H9 (cell line): ENCODE measurements around the gene SPATS1. TPM values are rescaled to one million over a fixed set of nuclear protein-coding genes. Genes with fewer than 3 reads are reported as not detected.

ENCODE experiments used
- DNase-seq: peaks from one replicate; pipeline ENCODE4 v3.0.0-alpha.2; 2017
- H2AFZ ChIP-seq: one replicate; pipeline ENCODE4 v1.6.1; 2013; ENCODE audit warnings: mild to moderate bottlenecking, low read length, control low read depth, moderate library complexity
- H2AK5ac ChIP-seq: 2 replicates; pipeline ENCODE4 v1.6.1; 2013; ENCODE audit warnings: low read length, control low read depth, mixed read lengths; ENCODE audit not compliant: insufficient read length
- H2BK120ac ChIP-seq: one replicate; pipeline ENCODE4 v1.6.1; 2013; ENCODE audit warnings: low read depth, mild to moderate bottlenecking, low read length, control low read depth, inconsistent platforms; ENCODE audit not compliant: poor library complexity, severe bottlenecking
- H2BK12ac ChIP-seq: 2 replicates; pipeline ENCODE4 v1.6.1; 2013; ENCODE audit warnings: low read length, control low read depth, mixed read lengths, low read depth; ENCODE audit not compliant: insufficient read length
- H2BK15ac ChIP-seq: 2 replicates; pipeline ENCODE4 v1.6.1; 2013; ENCODE audit warnings: low read depth, low read length, control low read depth
- H2BK20ac ChIP-seq: one replicate; pipeline ENCODE4 v1.6.1; 2013; ENCODE audit warnings: low read depth, mild to moderate bottlenecking, low read length, control low read depth, inconsistent platforms; ENCODE audit not compliant: poor library complexity, severe bottlenecking
- H2BK5ac ChIP-seq: 2 replicates; pipeline ENCODE4 v1.6.1; 2013; ENCODE audit warnings: low read length, control low read depth, mixed read lengths; ENCODE audit not compliant: insufficient read length
- H3K14ac ChIP-seq: 2 replicates; pipeline ENCODE4 v1.6.1; 2013; ENCODE audit warnings: low read length, control low read depth; ENCODE audit not compliant: insufficient read depth
- H3K18ac ChIP-seq: 2 replicates; pipeline ENCODE4 v1.6.1; 2013; ENCODE audit warnings: low read depth, mild to moderate bottlenecking, mixed read lengths, low read length, control low read depth; ENCODE audit not compliant: insufficient read length
- H3K23ac ChIP-seq: 2 replicates; pipeline ENCODE4 v1.6.1; 2013; ENCODE audit warnings: low read length, control low read depth, mixed read lengths, low read depth; ENCODE audit not compliant: insufficient read length
- H3K23me2 ChIP-seq: 2 replicates; pipeline ENCODE4 v1.6.1; 2013; ENCODE audit warnings: low read depth, mild to moderate bottlenecking, mixed read lengths, low read length, control low read depth; ENCODE audit not compliant: insufficient read length, poor library complexity, severe bottlenecking
- H3K27ac ChIP-seq: 2 replicates; pipeline ENCODE4 v1.5.1; 2013; ENCODE audit warnings: low read length, control low read depth, mixed read lengths, low read depth; ENCODE audit not compliant: insufficient read length
- H3K27me3 ChIP-seq: 2 replicates; pipeline ENCODE4 v1.6.1; 2013; ENCODE audit warnings: low read length, control low read depth, inconsistent platforms; ENCODE audit not compliant: insufficient read depth
- H3K4ac ChIP-seq: 2 replicates; pipeline ENCODE4 v1.6.1; 2013; ENCODE audit warnings: low read depth, mild to moderate bottlenecking, control low read depth, inconsistent platforms, low read length, moderate library complexity
- H3K4me1 ChIP-seq: 2 replicates; pipeline ENCODE4 v1.6.1; 2013; ENCODE audit warnings: low read length, control low read depth, inconsistent platforms; ENCODE audit not compliant: insufficient read depth
- H3K4me2 ChIP-seq: 2 replicates; pipeline ENCODE4 v1.6.1; 2013; ENCODE audit warnings: low read length, control low read depth, mixed read lengths; ENCODE audit not compliant: insufficient read length, insufficient read depth
- H3K56ac ChIP-seq: 2 replicates; pipeline ENCODE4 v1.6.1; 2013; ENCODE audit warnings: low read depth, mild to moderate bottlenecking, mixed read lengths, low read length, control low read depth; ENCODE audit not compliant: insufficient read length
- H3K79me1 ChIP-seq: 2 replicates; pipeline ENCODE4 v1.6.1; 2013; ENCODE audit warnings: low read depth, mild to moderate bottlenecking, moderate library complexity, low read length, control low read depth, inconsistent platforms; ENCODE audit not compliant: insufficient read depth, poor library complexity, severe bottlenecking
- H3K79me2 ChIP-seq: 2 replicates; pipeline ENCODE4 v1.6.1; 2013; ENCODE audit warnings: low read length, control low read depth, inconsistent platforms; ENCODE audit not compliant: insufficient read depth
- H3K9ac ChIP-seq: 2 replicates; pipeline ENCODE4 v1.6.1; 2013; ENCODE audit warnings: low read length, control low read depth, mixed read lengths; ENCODE audit not compliant: insufficient read length; ENCODE audit errors: extremely low read depth
- H3K9me3 ChIP-seq: one replicate; pipeline ENCODE4 v1.6.1; 2013; ENCODE audit warnings: low read depth, low read length, inconsistent platforms; ENCODE audit not compliant: control insufficient read depth
- H3T11ph ChIP-seq: one replicate; pipeline ENCODE4 v1.6.1; 2013; ENCODE audit warnings: mild to moderate bottlenecking, low read length, control low read depth, inconsistent platforms
- H4K20me1 ChIP-seq: one replicate; pipeline ENCODE4 v1.6.1; 2013; ENCODE audit not compliant: control insufficient read depth, insufficient read length, insufficient read depth
- H4K5ac ChIP-seq: 2 replicates; pipeline ENCODE4 v1.6.1; 2013; ENCODE audit warnings: low read depth, mild to moderate bottlenecking, mixed read lengths, low read length, control low read depth; ENCODE audit not compliant: insufficient read length
- H4K8ac ChIP-seq: replicated peaks from 2 replicates; pipeline ENCODE4 v1.6.1; 2013; ENCODE audit warnings: low read length, control low read depth, mixed read lengths, low read depth; ENCODE audit not compliant: insufficient read length
- H4K91ac ChIP-seq: 2 replicates; pipeline ENCODE4 v1.6.1; 2013; ENCODE audit warnings: low read depth, mild to moderate bottlenecking, moderate library complexity, mixed read lengths, low read length, control low read depth; ENCODE audit not compliant: insufficient read length
- H3K27ac Mint-ChIP-seq, 3 experiments: 2 replicates in 2 of 3; 3 replicates in 1 of 3; pipeline ENCODE4 v1.8.0; 2020 to 2021; ENCODE audit warnings: mixed read lengths in 3 of 3, mild to moderate bottlenecking in 1 of 3, moderate library complexity in 1 of 3
- H3K27me3 Mint-ChIP-seq: 2 replicates; pipeline ENCODE4 v1.8.0; 2021; ENCODE audit warnings: low read depth, mild to moderate bottlenecking, moderate library complexity, mixed read lengths
- H3K36me3 Mint-ChIP-seq, 3 experiments: 2 replicates in 2 of 3; 3 replicates in 1 of 3; pipeline ENCODE4 v1.8.0; 2020 to 2021; ENCODE audit warnings: low read depth in 3 of 3, mixed read lengths in 3 of 3; ENCODE audit not compliant: insufficient read depth in 1 of 3
- H3K4me1 Mint-ChIP-seq, 2 experiments: 2 replicates each; pipeline ENCODE4 v1.8.0; 2020; ENCODE audit warnings: mixed read lengths in 2 of 2
- H3K4me3 Mint-ChIP-seq, 2 experiments: 2 replicates in 1 of 2; 3 replicates in 1 of 2; pipeline ENCODE4 v1.8.0; 2020 to 2021; ENCODE audit warnings: mild to moderate bottlenecking in 2 of 2, mixed read lengths in 2 of 2, moderate library complexity in 1 of 2
- H3K9me3 Mint-ChIP-seq, 2 experiments: 2 replicates in 1 of 2; 3 replicates in 1 of 2; pipeline ENCODE4 v1.8.0; 2020; ENCODE audit warnings: mild to moderate bottlenecking in 2 of 2, mixed read lengths in 2 of 2, moderate library complexity in 1 of 2
- WGBS: extraction: QIAGEN DNeasy Blood & Tissue Kit; methylation state at CpG from one replicate; pipeline ENCODE4 v1.1.7; 2013; ENCODE audit warnings: missing lambda C conversion rate, low lambda C conversion rate, mixed read lengths; ENCODE audit not compliant: insufficient read length; ENCODE audit errors: extremely low coverage; 5-methylcytosine and 5-hydroxymethylcytosine counted together
- total RNA-seq: library from RNA; stranded (reverse); gene quantifications from 2 replicates; pipeline ENCODE4 v1.2.1, GENCODE V29; 2021
- TF ChIP-seq, protein P1 (sequence below): fragments of 200-600 bp; sonication (generic); conservative IDR thresholded peaks from 3 replicates; pipeline ENCODE4 v1.8.0; 2021; ENCODE audit warnings: antibody characterized with exemption, mild to moderate bottlenecking

The SPATS1 gene
- total RNA-seq, 1 experiment from 2014 or later, result not detected

DNA sequence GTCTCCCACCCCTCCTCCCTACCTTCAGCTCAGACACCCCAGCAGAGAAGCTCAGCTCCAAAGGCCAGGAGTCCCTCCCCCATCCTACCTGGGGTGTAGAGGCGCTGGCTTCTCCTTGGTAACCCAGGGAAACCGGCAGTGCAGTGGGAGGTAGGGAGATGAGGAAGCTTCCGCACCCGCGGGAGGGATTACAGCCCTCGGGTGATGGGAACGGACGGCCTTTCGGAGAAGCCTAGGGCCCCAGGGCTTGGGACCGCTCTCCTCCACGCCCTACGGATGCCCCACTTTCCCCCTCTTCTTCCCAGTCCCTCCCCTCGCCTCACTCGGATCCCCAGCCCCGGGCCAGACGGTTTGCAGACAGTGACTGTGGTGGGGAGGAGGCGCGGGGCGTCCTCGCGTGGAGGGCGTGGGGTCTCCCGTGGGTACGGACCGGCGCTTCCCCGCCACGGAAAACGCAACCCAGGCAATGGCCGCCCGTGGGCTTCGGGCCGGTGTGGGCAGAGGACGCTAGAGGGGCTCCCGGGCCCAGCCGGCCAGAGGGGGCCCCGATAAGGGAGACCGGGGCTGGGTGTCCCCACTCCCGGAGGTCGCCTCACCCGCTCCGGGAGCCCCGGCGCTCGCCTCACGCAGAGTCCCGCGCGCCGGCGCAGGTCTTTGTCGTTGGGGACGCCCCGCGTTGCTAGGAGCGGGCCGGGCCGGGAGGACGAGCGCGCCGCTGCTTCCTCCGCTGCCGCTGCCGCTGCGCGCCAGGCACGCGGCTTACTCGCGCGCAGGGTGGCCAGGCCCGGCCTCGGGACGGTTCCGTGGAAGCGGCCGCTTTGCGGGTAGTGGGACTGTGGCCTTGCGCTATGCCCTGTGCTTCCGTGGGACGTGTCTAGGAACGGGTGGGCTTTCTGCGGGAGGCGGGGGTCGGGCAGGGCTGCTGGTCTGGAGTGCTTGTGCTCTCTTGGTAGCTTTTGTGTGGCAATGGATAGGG, 45.1 kb upstream of the SPATS1 start:
- Histone ChIP-seq H2AK5ac (no peak overlapping the region), H3K79me1 (no peaks in the 10 kb centered on the region), H2BK15ac (no peak overlapping the region), H3K9ac (no peak overlapping the region), H4K5ac (no peak overlapping the region), H3K23ac (no peak overlapping the region), H2BK20ac (no peak overlapping the region), H3K27ac (no peak overlapping the region), H3K27me3 (no peaks in the 10 kb centered on the region; the same call in 1 of the 2 replicates), H4K20me1 (no peaks in the 10 kb centered on the region), H3K18ac (no peak overlapping the region), H3K4me2 (peak overlapping the region; percentile 89), H2BK5ac (no peak overlapping the region), H3K79me2 (no peaks in the 10 kb centered on the region), H3K4ac (no peak overlapping the region), H4K91ac (no peak overlapping the region), H3T11ph (no peak overlapping the region), H2BK12ac (no peak overlapping the region), H3K23me2 (peaks cover 10% of the 10 kb centered on the region), H3K9me3 (no peaks in the 10 kb centered on the region), H3K14ac (peak overlapping the region; percentile 21; the same call in 1 of the 2 replicates), H3K4me1 (no peaks in the 10 kb centered on the region), H3K56ac (no peak overlapping the region), H2AFZ (no peak overlapping the region), H4K8ac (no peak overlapping the region), H2BK120ac (no peak overlapping the region)
- H3K27ac Mint-ChIP-seq, result peak overlapping the region in 1 of 3 experiments; percentile 52; a peak in 1 of 7 replicates
- peaks cover 21 to 32% (median 25%) of the 10 kb centered on the region in 3 experiments; a peak in 6 of 7 replicates for H3K36me3 Mint-ChIP-seq
- no CpG with 5 or more reads among the region's 86 CpGs for WGBS
- TF ChIP-seq, protein P1, sequence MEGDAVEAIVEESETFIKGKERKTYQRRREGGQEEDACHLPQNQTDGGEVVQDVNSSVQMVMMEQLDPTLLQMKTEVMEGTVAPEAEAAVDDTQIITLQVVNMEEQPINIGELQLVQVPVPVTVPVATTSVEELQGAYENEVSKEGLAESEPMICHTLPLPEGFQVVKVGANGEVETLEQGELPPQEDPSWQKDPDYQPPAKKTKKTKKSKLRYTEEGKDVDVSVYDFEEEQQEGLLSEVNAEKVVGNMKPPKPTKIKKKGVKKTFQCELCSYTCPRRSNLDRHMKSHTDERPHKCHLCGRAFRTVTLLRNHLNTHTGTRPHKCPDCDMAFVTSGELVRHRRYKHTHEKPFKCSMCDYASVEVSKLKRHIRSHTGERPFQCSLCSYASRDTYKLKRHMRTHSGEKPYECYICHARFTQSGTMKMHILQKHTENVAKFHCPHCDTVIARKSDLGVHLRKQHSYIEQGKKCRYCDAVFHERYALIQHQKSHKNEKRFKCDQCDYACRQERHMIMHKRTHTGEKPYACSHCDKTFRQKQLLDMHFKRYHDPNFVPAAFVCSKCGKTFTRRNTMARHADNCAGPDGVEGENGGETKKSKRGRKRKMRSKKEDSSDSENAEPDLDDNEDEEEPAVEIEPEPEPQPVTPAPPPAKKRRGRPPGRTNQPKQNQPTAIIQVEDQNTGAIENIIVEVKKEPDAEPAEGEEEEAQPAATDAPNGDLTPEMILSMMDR, result no peak
- H3K27me3 Mint-ChIP-seq, result peaks cover 48% of the 10 kb centered on the region
- H3K9me3 Mint-ChIP-seq, result no peaks in the 10 kb centered on the region
- DNase-seq, result peak; percentile 56
- H3K4me1 Mint-ChIP-seq, result peaks cover 13 to 14% of the 10 kb centered on the region in 2 experiments
- peak overlapping the region; percentile 65 to 83 for H3K4me3 Mint-ChIP-seq
